GM23338 (cell line): ENCODE data around the gene AKR1E2. TPM values are rescaled to one million over a fixed set of nuclear protein-coding genes. Genes with fewer than 3 reads are reported as not detected.

Experiments
- ATAC-seq: fragments of 200-7000 bp; cut with Tn5 transposase; 3 replicates; pipeline ENCODE4 v1.9.1; 2020
- DNase-seq: peaks from one replicate; pipeline ENCODE4 v3.0.0-alpha.2; 2015; ENCODE audit warnings: low spot score
- H2AFZ ChIP-seq: fragments of 200-600 bp; sonication (generic); 2 replicates; pipeline ENCODE4 v1.8.0; 2016; ENCODE audit warnings: antibody characterized with exemption, mild to moderate bottlenecking, moderate library complexity
- H3F3A ChIP-seq: fragments of 200-600 bp; sonication (generic); replicated peaks from 2 replicates; pipeline ENCODE4 v1.8.0; 2017; ENCODE audit warnings: antibody characterized with exemption, mixed run types, low read depth
- H3K27ac ChIP-seq: fragments of 200-600 bp; sonication (generic); 2 replicates; pipeline ENCODE4 v1.6.1; 2016; ENCODE audit warnings: low read depth
- H3K27me3 ChIP-seq: fragments of 200-600 bp; sonication (generic); 2 replicates; pipeline ENCODE4 v1.8.0; 2016; ENCODE audit warnings: mild to moderate bottlenecking, mixed run types, moderate library complexity; ENCODE audit not compliant: insufficient read depth
- H3K36me3 ChIP-seq: fragments of 200-600 bp; sonication (generic); 2 replicates; pipeline ENCODE4 v1.8.0; 2016; ENCODE audit warnings: mild to moderate bottlenecking; ENCODE audit not compliant: insufficient read depth
- H3K4me1 ChIP-seq: fragments of 200-600 bp; sonication (generic); 2 replicates; pipeline ENCODE4 v1.8.0; 2016; ENCODE audit warnings: mild to moderate bottlenecking, moderate library complexity; ENCODE audit not compliant: insufficient read depth
- H3K4me2 ChIP-seq: fragments of 200-600 bp; sonication (generic); 2 replicates; pipeline ENCODE4 v1.7.1; 2017; ENCODE audit warnings: mixed run types
- H3K4me3 ChIP-seq: fragments of 200-600 bp; sonication (generic); 2 replicates; pipeline ENCODE4 v1.6.1; 2016; ENCODE audit warnings: mixed run types
- H3K79me2 ChIP-seq: fragments of 200-600 bp; sonication (generic); replicated peaks from 2 replicates; pipeline ENCODE4 v1.8.0; 2017; ENCODE audit warnings: mild to moderate bottlenecking; ENCODE audit not compliant: insufficient read depth
- H3K9me2 ChIP-seq: fragments of 200-600 bp; sonication (generic); 2 replicates; pipeline ENCODE4 v1.8.0; 2017; ENCODE audit not compliant: insufficient read depth
- H4K20me1 ChIP-seq: fragments of 200-600 bp; sonication (generic); replicated peaks from 2 replicates; pipeline ENCODE4 v1.8.0; 2017; ENCODE audit warnings: mild to moderate bottlenecking; ENCODE audit not compliant: insufficient read depth
- H3K27ac Mint-ChIP-seq: 2 replicates; pipeline ENCODE4 v1.8.0; 2020; ENCODE audit warnings: inconsistent platforms, mild to moderate bottlenecking, moderate library complexity, mixed read lengths
- H3K27me3 Mint-ChIP-seq: 3 replicates; pipeline ENCODE4 v1.8.0; 2022; ENCODE audit warnings: low read depth, mild to moderate bottlenecking, moderate library complexity, mixed read lengths, inconsistent platforms; ENCODE audit not compliant: insufficient read depth, poor library complexity
- H3K36me3 Mint-ChIP-seq: 3 replicates; pipeline ENCODE4 v1.8.0; 2021; ENCODE audit warnings: low read depth, mild to moderate bottlenecking, inconsistent platforms, moderate library complexity, mixed read lengths
- H3K4me1 Mint-ChIP-seq: 3 replicates; pipeline ENCODE4 v1.8.0; 2020; ENCODE audit warnings: mild to moderate bottlenecking, inconsistent platforms, mixed read lengths
- H3K4me3 Mint-ChIP-seq: 3 replicates; pipeline ENCODE4 v1.8.0; 2021; ENCODE audit warnings: moderate library complexity, mild to moderate bottlenecking, inconsistent platforms, mixed read lengths
- H3K9me3 Mint-ChIP-seq: 3 replicates; pipeline ENCODE4 v1.8.0; 2020; ENCODE audit warnings: moderate library complexity, mild to moderate bottlenecking, inconsistent platforms, mixed read lengths
- CREB1 ChIP-seq: fragments of 250-450 bp; sonication (Bioruptor Pico); IDR thresholded peaks from 2 replicates; pipeline ENCODE4 v1.5.0; 2020; ENCODE audit warnings: low read depth, mild to moderate bottlenecking, moderate library complexity
- CTCF ChIP-seq, 2 experiments: fragments of 200-600 bp in 1 of 2; sonication (generic) in 1 of 2; conservative IDR thresholded peaks; 2 replicates each; pipeline versions ENCODE4 v1.5.1 to v1.6.1; 2016 to 2017; ENCODE audit warnings: antibody characterized with exemption in 2 of 2, low read depth in 2 of 2, mild to moderate bottlenecking in 2 of 2, moderate library complexity in 1 of 2
- EZH2 ChIP-seq: fragments of 200-600 bp; sonication (generic); IDR thresholded peaks from one replicate; pipeline ENCODE4 v1.8.0; 2017; ENCODE audit warnings: antibody characterized with exemption, mild to moderate bottlenecking, low read depth; ENCODE audit not compliant: unreplicated experiment
- JUNB ChIP-seq: IDR thresholded peaks from one replicate; pipeline ENCODE4 v1.6.1; 2016; ENCODE audit warnings: antibody characterized with exemption; ENCODE audit not compliant: unreplicated experiment
- NANOG ChIP-seq: IDR thresholded peaks from 2 replicates; pipeline ENCODE4 v1.6.1; 2016; ENCODE audit warnings: antibody characterized with exemption, borderline replicate concordance
- STAT1 ChIP-seq: IDR thresholded peaks from one replicate; pipeline ENCODE4 v1.6.1; 2016; ENCODE audit warnings: antibody characterized with exemption; ENCODE audit not compliant: unreplicated experiment
- polyA plus RNA-seq: library from polyadenylated mRNA; unstranded; fragments of >200 nt; fragmentation: Nextera tagmentation; extraction: Ambion mirVana; gene quantifications from 2 replicates; pipeline ENCODE4 v1.2.1, GENCODE V29; 2016
- total RNA-seq: library from RNA; depleted of rRNA; stranded (reverse); fragments of >200 nt; shearing (Covaris generic); gene quantifications from 2 replicates; pipeline ENCODE4 v1.2.3, GENCODE V29; 2014
- TF ChIP-seq, protein P1 (sequence below): IDR thresholded peaks from 2 replicates; pipeline ENCODE4 v1.6.1; 2016; ENCODE audit warnings: antibody characterized with exemption
- TF ChIP-seq, protein P2 (sequence below): IDR thresholded peaks from one replicate; pipeline ENCODE4 v1.6.1; 2018; ENCODE audit warnings: antibody characterized with exemption; ENCODE audit not compliant: unreplicated experiment

Gene AKR1E2
- total and polyA plus RNA-seq, 2 experiments from 2014 or later, result 2.2 to 4.3 TPM

DNA sequence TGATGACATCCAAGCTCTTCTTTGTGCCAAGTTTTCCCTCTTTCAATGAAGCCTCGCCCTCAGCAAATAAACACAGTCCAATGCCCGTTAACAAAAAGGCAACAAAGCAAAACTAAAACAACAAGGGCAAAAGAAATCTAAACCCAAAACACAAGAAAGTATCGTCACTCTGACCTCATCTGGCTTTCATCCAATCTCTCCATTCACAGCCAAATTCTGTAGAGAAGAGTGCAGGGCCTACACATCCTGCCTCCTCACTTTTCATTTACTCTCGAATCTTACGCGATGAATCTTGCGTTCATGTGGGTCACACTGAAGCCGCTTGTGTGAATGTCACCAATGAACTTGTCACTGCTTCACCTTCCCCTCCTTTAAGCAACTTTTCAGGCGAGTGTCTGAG is 15.9 kb upstream of the AKR1E2 start:
- TF ChIP-seq CREB1 (CRISPR knock-in tag) (no peak), EZH2 (no peak), CTCF (conservative IDR thresholded peaks at IDR 0.05; ENCODE audit: low read depth in 2 of 2) (no peak), JUNB (no peak), NANOG (no peak)
- TF ChIP-seq, protein P1, sequence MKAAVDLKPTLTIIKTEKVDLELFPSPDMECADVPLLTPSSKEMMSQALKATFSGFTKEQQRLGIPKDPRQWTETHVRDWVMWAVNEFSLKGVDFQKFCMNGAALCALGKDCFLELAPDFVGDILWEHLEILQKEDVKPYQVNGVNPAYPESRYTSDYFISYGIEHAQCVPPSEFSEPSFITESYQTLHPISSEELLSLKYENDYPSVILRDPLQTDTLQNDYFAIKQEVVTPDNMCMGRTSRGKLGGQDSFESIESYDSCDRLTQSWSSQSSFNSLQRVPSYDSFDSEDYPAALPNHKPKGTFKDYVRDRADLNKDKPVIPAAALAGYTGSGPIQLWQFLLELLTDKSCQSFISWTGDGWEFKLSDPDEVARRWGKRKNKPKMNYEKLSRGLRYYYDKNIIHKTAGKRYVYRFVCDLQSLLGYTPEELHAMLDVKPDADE, result no peak
- TF ChIP-seq, protein P2, sequence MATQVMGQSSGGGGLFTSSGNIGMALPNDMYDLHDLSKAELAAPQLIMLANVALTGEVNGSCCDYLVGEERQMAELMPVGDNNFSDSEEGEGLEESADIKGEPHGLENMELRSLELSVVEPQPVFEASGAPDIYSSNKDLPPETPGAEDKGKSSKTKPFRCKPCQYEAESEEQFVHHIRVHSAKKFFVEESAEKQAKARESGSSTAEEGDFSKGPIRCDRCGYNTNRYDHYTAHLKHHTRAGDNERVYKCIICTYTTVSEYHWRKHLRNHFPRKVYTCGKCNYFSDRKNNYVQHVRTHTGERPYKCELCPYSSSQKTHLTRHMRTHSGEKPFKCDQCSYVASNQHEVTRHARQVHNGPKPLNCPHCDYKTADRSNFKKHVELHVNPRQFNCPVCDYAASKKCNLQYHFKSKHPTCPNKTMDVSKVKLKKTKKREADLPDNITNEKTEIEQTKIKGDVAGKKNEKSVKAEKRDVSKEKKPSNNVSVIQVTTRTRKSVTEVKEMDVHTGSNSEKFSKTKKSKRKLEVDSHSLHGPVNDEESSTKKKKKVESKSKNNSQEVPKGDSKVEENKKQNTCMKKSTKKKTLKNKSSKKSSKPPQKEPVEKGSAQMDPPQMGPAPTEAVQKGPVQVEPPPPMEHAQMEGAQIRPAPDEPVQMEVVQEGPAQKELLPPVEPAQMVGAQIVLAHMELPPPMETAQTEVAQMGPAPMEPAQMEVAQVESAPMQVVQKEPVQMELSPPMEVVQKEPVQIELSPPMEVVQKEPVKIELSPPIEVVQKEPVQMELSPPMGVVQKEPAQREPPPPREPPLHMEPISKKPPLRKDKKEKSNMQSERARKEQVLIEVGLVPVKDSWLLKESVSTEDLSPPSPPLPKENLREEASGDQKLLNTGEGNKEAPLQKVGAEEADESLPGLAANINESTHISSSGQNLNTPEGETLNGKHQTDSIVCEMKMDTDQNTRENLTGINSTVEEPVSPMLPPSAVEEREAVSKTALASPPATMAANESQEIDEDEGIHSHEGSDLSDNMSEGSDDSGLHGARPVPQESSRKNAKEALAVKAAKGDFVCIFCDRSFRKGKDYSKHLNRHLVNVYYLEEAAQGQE, result no peak
- Histone ChIP-seq H3K36me3 (no peaks in the 10 kb centered on the region), H3K4me3 (no peak overlapping the region), H4K20me1 (no peaks in the 10 kb centered on the region), H3K27me3 (no peaks in the 10 kb centered on the region), H3K9me2 (no peaks in the 10 kb centered on the region), H3K4me1 (peaks cover 4% of the 10 kb centered on the region), H2AFZ (peak overlapping the region; percentile 43; the same call in 1 of the 2 replicates), H3K27ac (no peak overlapping the region), H3F3A (no peaks in the 10 kb centered on the region), H3K79me2 (no peaks in the 10 kb centered on the region), H3K4me2 (no peak overlapping the region)
- no peaks in the 10 kb centered on the region; the same call in 2 of the 3 replicates for H3K9me3 Mint-ChIP-seq
- no peaks in the 10 kb centered on the region for H3K36me3 Mint-ChIP-seq
- no peak overlapping the region for H3K4me3 Mint-ChIP-seq
- ATAC-seq, result no peak
- peaks cover 11% of the 10 kb centered on the region; the same call in 2 of the 3 replicates for H3K4me1 Mint-ChIP-seq
- no peak overlapping the region for H3K27ac Mint-ChIP-seq
- H3K27me3 Mint-ChIP-seq, result peaks cover 1% of the 10 kb centered on the region
- no peak for DNase-seq

DNA sequence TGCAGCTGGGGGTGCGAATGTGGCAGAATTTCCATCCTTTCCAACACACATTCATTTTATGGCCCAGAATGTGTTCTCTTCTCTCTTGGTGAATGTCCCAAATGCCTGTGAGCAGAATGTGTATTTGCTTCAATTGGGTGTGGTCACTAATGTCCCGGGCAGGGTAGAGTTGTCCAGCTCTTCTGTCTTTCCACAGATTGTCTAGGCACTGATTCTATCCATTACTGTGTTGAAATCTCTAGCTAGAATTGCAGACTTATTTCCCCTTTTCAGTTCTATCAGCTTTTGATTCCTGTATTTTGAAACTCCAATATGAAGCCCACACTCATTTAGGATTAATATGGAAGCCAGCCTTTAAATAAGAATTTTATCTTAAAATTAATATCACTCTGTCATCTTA is 14.0 kb upstream of the AKR1E2 start:
- Histone ChIP-seq H3K27me3 (no peaks in the 10 kb centered on the region), H3K4me2 (no peak overlapping the region), H3K9me2 (no peaks in the 10 kb centered on the region), H3K4me3 (no peak overlapping the region), H3K79me2 (no peaks in the 10 kb centered on the region), H2AFZ (no peak overlapping the region), H3F3A (no peaks in the 10 kb centered on the region), H3K36me3 (no peaks in the 10 kb centered on the region), H3K4me1 (peaks cover 4% of the 10 kb centered on the region), H3K27ac (no peak overlapping the region), H4K20me1 (no peaks in the 10 kb centered on the region)
- ATAC-seq (no peak), DNase-seq (no peak)
- H3K4me3 Mint-ChIP-seq, result no peak overlapping the region
- H3K27ac Mint-ChIP-seq, result no peak overlapping the region
- no peaks in the 10 kb centered on the region for H3K36me3 Mint-ChIP-seq
- TF ChIP-seq STAT1, result no peak
- H3K9me3 Mint-ChIP-seq, result no peaks in the 10 kb centered on the region
- peaks cover 1% of the 10 kb centered on the region for H3K27me3 Mint-ChIP-seq
- H3K4me1 Mint-ChIP-seq, result peaks cover 11% of the 10 kb centered on the region; the same call in 2 of the 3 replicates
